Measurements from ENCODE around the gene CD22. TPM values are rescaled to one million over a fixed set of nuclear protein-coding genes. Genes with fewer than 3 reads are reported as not detected.

CD22 gene
- total and polyA plus RNA-seq, 2 of the 8 experiments (the other 6 are each of a cell fraction or from before 2014, with no cell fraction given) = 0.06 to 0.60 TPM

DNA sequence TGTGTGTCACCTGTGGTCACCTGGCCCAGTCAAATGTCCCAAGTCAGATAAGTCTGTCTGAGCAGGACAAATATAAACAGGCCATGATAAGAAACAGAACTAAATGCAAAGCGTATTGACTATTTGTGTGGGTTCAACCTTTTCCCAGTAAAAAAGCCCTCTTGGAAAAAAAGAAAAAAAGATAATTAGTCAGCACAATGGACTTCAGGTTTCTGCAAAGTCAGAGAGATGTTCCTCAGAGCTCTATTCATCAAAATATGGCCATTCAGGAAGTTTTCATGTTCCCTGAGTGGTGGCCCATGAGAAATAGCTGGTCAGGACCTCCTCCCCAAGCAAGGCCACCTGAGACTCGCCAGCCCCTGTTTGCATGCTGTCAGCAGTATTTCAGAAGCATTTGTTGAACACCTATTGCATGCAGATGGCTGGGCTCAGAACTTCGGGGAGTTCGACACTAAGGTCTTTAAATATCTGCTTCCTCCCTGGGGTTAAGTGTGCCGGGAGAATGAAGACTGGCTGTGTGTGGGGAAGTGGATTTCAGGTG, 32.0 kb downstream of the CD22 start:
- H3K4me2 ChIP-seq (ENCODE audit: insufficient read depth in 1 of 2, low read depth in 2 of 2, low read length in 2 of 2) = no peak overlapping the region
- H2BK20ac ChIP-seq (ENCODE audit: low read length) = no peak overlapping the region
- no peaks in the 10 kb centered on the region for H4K20me1 ChIP-seq (replicated peaks in 1 of 2; ENCODE audit: control insufficient read depth in 1 of 2, insufficient read depth in 2 of 2, low read length in 2 of 2)
- FAIRE-seq (no peak), DNase-seq (ENCODE audit: low read depth in 1 of 2, low spot score in 2 of 2) (no peak)
- no peak overlapping the region for H3K4me3 ChIP-seq (ENCODE audit: extremely low read depth in 1 of 4, insufficient read depth in 2 of 4, low read depth in 3 of 4, low read length in 4 of 4)
- no peaks in the 10 kb centered on the region for H3K9me3 ChIP-seq (ENCODE audit: insufficient read depth in 2 of 2, low read depth in 1 of 2, low read length in 1 of 2)
- WGBS, 2 experiments (ENCODE audit: extremely low coverage in 1 of 2, insufficient coverage in 1 of 2, insufficient read length in 1 of 2, insufficient replicate concordance in 2 of 2, low coverage in 1 of 2, low lambda C conversion rate in 2 of 2, missing lambda C conversion rate in 1 of 2) = 50% methylated on average over 2 of the region's 5 CpGs; no CpG with 5 or more reads in 1 of the 2 experiments
- H3K27ac ChIP-seq (ENCODE audit: low read depth, low read length) = no peak overlapping the region
- H3K23ac ChIP-seq (ENCODE audit: insufficient read length) = no peak overlapping the region
- no peak overlapping the region for H4K91ac ChIP-seq (replicated peaks; ENCODE audit: insufficient read length, low read length)
- no peak overlapping the region for H2BK15ac ChIP-seq (ENCODE audit: low read length)
- no peak overlapping the region for H3K9ac ChIP-seq (replicated peaks in 1 of 4; ENCODE audit: extremely low read depth in 1 of 4, low read depth in 3 of 4, low read length in 3 of 4)
- H4K8ac ChIP-seq (ENCODE audit: extremely low read depth, insufficient read depth, low read length) = no peak overlapping the region
- no peaks in the 10 kb centered on the region for H3K79me1 ChIP-seq (ENCODE audit: low read depth, low read length)
- no peak overlapping the region for H3K14ac ChIP-seq (ENCODE audit: insufficient read length)
- H3K27me3 ChIP-seq (replicated peaks in 1 of 4; ENCODE audit: control insufficient read depth in 3 of 4, extremely low read depth in 1 of 4, insufficient read depth in 3 of 4, low read length in 3 of 4) = no peaks in the 10 kb centered on the region
- H3K56ac ChIP-seq (replicated peaks; ENCODE audit: insufficient read length, low read depth, low read length) = no peak overlapping the region
- H2BK12ac ChIP-seq (ENCODE audit: low read depth, low read length) = no peak overlapping the region
- H2AK5ac ChIP-seq (ENCODE audit: low read depth, low read length) = no peak overlapping the region
- CTCF ChIA-PET (ENCODE audit: partially characterized antibody) = interaction anchor here (1.0 to 1.2 kb wide), 3 partner anchors 10 to 134 kb away, joined by 3 to 4 read pairs (median 3); no protein-coding TSS in a partner anchor
- H3K36me3 ChIP-seq (ENCODE audit: control insufficient read depth in 2 of 4, insufficient read depth in 4 of 4, low read length in 3 of 4) = no peaks in the 10 kb centered on the region
- POLR2A ChIA-PET (ENCODE audit: partially characterized antibody) = interaction anchor here (0.6 kb wide), 1 partner anchor 33 kb away, joined by 3 read pairs; no protein-coding TSS in a partner anchor
- no peak overlapping the region for H2AFZ ChIP-seq (ENCODE audit: low read length)
- no peak overlapping the region for H3K4ac ChIP-seq (replicated peaks; ENCODE audit: insufficient read length, low read depth, low read length)
- no peaks in the 10 kb centered on the region for H3K23me2 ChIP-seq (ENCODE audit: low read depth, low read length)
- H2BK5ac ChIP-seq (ENCODE audit: low read depth, low read length) = no peak overlapping the region
- H4K5ac ChIP-seq (ENCODE audit: insufficient read length, low read depth, low read length) = no peak overlapping the region
- H2BK120ac ChIP-seq (replicated peaks; ENCODE audit: low read depth, low read length) = no peak overlapping the region
- H3K4me1 ChIP-seq (replicated peaks in 1 of 4; ENCODE audit: control insufficient read depth in 3 of 4, insufficient read depth in 4 of 4, low read length in 3 of 4) = no peaks in the 10 kb centered on the region
- no peak overlapping the region for H3K18ac ChIP-seq (ENCODE audit: extremely low read depth, low read length)
- H3K79me2 ChIP-seq (ENCODE audit: control insufficient read depth in 1 of 2, insufficient read depth in 2 of 2, low read length in 2 of 2) = no peaks in the 10 kb centered on the region
- TF ChIP-seq SIN3A (conservative IDR thresholded peaks at IDR 0.05 in 1 of 2, IDR thresholded peaks at IDR 0.05 in 1 of 2; ENCODE audit: low read depth in 1 of 2, low read length in 2 of 2) (no peak), POLR2A (IDR thresholded peaks at IDR 0.05; ENCODE audit: control extremely low read depth in 1 of 2, low read depth in 2 of 2, low read length in 2 of 2) (no peak), HDAC2 (IDR thresholded peaks at IDR 0.05; ENCODE audit: borderline replicate concordance in 1 of 2, low read depth in 2 of 2, low read length in 2 of 2) (no peak), ASH2L (IDR thresholded peaks at IDR 0.05; ENCODE audit: low read length) (no peak), CBX8 (IDR thresholded peaks at IDR 0.05; ENCODE audit: borderline replicate concordance, low read depth, low read length) (no peak), SUZ12 (IDR thresholded peaks at IDR 0.05; ENCODE audit: low read length) (no peak), RXRA (IDR thresholded peaks at IDR 0.05; ENCODE audit: insufficient read depth, low read depth, low read length) (no peak), PHF8 (conservative IDR thresholded peaks at IDR 0.05; ENCODE audit: low read depth, low read length) (no peak), SIX5 (IDR thresholded peaks at IDR 0.05; ENCODE audit: low read depth, low read length) (no peak), CEBPB (IDR thresholded peaks at IDR 0.05; ENCODE audit: low read depth, low read length) (no peak), POU5F1 (IDR thresholded peaks at IDR 0.05; ENCODE audit: low read depth, low read length) (no peak), NANOG (IDR thresholded peaks at IDR 0.05; ENCODE audit: insufficient read depth, low read depth, low read length, poor library complexity, severe bottlenecking) (no peak)
- TF ChIP-seq, protein P1, sequence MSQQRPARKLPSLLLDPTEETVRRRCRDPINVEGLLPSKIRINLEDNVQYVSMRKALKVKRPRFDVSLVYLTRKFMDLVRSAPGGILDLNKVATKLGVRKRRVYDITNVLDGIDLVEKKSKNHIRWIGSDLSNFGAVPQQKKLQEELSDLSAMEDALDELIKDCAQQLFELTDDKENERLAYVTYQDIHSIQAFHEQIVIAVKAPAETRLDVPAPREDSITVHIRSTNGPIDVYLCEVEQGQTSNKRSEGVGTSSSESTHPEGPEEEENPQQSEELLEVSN (IDR thresholded peaks at IDR 0.05) = no peak

Data from H1 (cell line).